CD4-positive, CD25-positive, alpha-beta regulatory T cell (primary cell): ENCODE measurements around the gene FAM241A. TPM values are rescaled to one million over a fixed set of nuclear protein-coding genes. Genes with fewer than 3 reads are reported as not detected.
"Not testable (repeated sequence)": the region's sequence is repeated elsewhere in the genome, so short reads cannot be mapped to it uniquely, and the experiment has no call there.

ENCODE experiments used
- ATAC-seq, 2 donors: fragments of 150-1000 bp; cut with Tn5 transposase; one replicate each; pipeline ENCODE4 v1.10.0; 2021; ENCODE audit warnings: low read depth in 2 of 2, moderate number of reproducible peaks in 2 of 2, moderate library complexity in 1 of 2
- DNase-seq, 3 donors: peaks; one replicate each; pipeline versions ENCODE4 v3.0.0 to v3.0.0-alpha.2; 2012 to 2022; ENCODE audit warnings: mixed read lengths in 1 of 3
- H3K27ac ChIP-seq: one replicate; pipeline ENCODE4 v1.7.0; 2013; ENCODE audit warnings: mild to moderate bottlenecking, low read length; ENCODE audit not compliant: insufficient read depth, poor library complexity, severe bottlenecking
- H3K27me3 ChIP-seq: one replicate; pipeline ENCODE4 v1.7.0; 2013; ENCODE audit warnings: low read length; ENCODE audit not compliant: control insufficient read depth, insufficient read depth
- H3K36me3 ChIP-seq: one replicate; pipeline ENCODE4 v1.7.0; 2013; ENCODE audit warnings: mild to moderate bottlenecking, low read length, moderate library complexity; ENCODE audit not compliant: control insufficient read depth, insufficient read depth
- H3K4me1 ChIP-seq: 2 replicates; pipeline ENCODE4 v1.7.0; 2013; ENCODE audit warnings: mild to moderate bottlenecking, low read length; ENCODE audit not compliant: insufficient read depth, control insufficient read depth, poor library complexity, severe bottlenecking
- H3K4me3 ChIP-seq: one replicate; pipeline ENCODE4 v1.7.0; 2013; ENCODE audit warnings: low read depth, mild to moderate bottlenecking, low read length, moderate library complexity
- H3K9me3 ChIP-seq, 2 experiments: 1 replicate in 1 of 2; 2 replicates in 1 of 2; pipeline ENCODE4 v1.7.0; 2013; ENCODE audit warnings: low read length in 2 of 2, mild to moderate bottlenecking in 1 of 2, moderate library complexity in 1 of 2; ENCODE audit not compliant: control insufficient read depth in 2 of 2
- H3K27ac Mint-ChIP-seq, 3 donors: one replicate each; pipeline ENCODE4 v1.8.0; 2020 to 2022; ENCODE audit warnings: mild to moderate bottlenecking in 3 of 3, mixed read lengths in 3 of 3, moderate library complexity in 2 of 3
- H3K27me3 Mint-ChIP-seq: one replicate; pipeline ENCODE4 v1.8.0; 2022; ENCODE audit warnings: mild to moderate bottlenecking, mixed read lengths
- H3K36me3 Mint-ChIP-seq: one replicate; pipeline ENCODE4 v1.8.0; 2020; ENCODE audit warnings: mixed read lengths
- H3K4me1 Mint-ChIP-seq, 4 donors: one replicate each; pipeline ENCODE4 v1.8.0; 2020 to 2022; ENCODE audit warnings: mixed read lengths in 4 of 4, mild to moderate bottlenecking in 1 of 4
- H3K4me3 Mint-ChIP-seq, 4 donors: one replicate each; pipeline ENCODE4 v1.8.0; 2020 to 2022; ENCODE audit warnings: mild to moderate bottlenecking in 4 of 4, mixed read lengths in 4 of 4, moderate library complexity in 3 of 4
- H3K9me3 Mint-ChIP-seq, 7 donors: one replicate each; pipeline ENCODE4 v1.8.0; 2020 to 2022; ENCODE audit warnings: mixed read lengths in 7 of 7, mild to moderate bottlenecking in 3 of 7, moderate library complexity in 2 of 7
- polyA plus RNA-seq, 4 donors: library from polyadenylated mRNA; unstranded; fragments of 300-500 nt; fragmentation: Illumina TruSeq; gene quantifications; one replicate each; pipeline ENCODE4 v1.2.3, GENCODE V29; 2021
- total RNA-seq: library from RNA; stranded (reverse); gene quantifications from one replicate; pipeline ENCODE4 v1.2.3, GENCODE V29; 2022

Gene FAM241A
- total and polyA plus RNA-seq, 5 donors from 2014 or later = 3.0 to 4.9 (median 3.7) TPM

DNA sequence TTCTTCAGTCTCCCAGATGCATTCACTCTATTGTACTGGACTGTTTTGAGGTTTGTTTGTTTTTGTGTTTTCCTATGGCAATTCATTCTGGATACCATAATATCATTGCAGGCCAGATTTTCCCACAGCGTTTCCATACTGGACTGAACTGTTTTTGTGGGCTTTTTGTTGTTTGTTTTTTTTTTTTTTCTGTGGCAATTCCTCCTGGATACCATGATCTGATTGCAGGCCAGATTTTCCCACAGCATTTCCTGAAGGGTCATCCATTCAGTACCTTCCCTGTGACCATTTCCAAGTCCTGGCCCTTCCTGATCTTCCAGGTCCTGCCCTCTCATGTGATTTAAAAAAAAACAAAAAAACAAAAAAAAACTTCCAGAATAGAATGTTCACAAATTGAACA is 33.9 kb upstream of the FAM241A start:
- H3K27me3 Mint-ChIP-seq = no peaks in the 10 kb centered on the region
- no peak overlapping the region for H3K4me3 Mint-ChIP-seq
- ATAC-seq (no peak), DNase-seq (no peak)
- H3K27me3 ChIP-seq = no peaks in the 10 kb centered on the region
- H3K9me3 ChIP-seq = no peaks in the 10 kb centered on the region
- no peak overlapping the region for H3K4me3 ChIP-seq
- H3K4me1 Mint-ChIP-seq = peaks cover 0 to 7% (median 2%) of the 10 kb centered on the region in 4 donors
- no peaks in the 10 kb centered on the region for H3K36me3 ChIP-seq
- H3K27ac ChIP-seq = no peak overlapping the region
- no peaks in the 10 kb centered on the region for H3K4me1 ChIP-seq
- peaks cover 0 to 1% (median 0%) of the 10 kb centered on the region in 7 donors for H3K9me3 Mint-ChIP-seq
- H3K27ac Mint-ChIP-seq = no peak overlapping the region
- H3K36me3 Mint-ChIP-seq = no peaks in the 10 kb centered on the region

DNA sequence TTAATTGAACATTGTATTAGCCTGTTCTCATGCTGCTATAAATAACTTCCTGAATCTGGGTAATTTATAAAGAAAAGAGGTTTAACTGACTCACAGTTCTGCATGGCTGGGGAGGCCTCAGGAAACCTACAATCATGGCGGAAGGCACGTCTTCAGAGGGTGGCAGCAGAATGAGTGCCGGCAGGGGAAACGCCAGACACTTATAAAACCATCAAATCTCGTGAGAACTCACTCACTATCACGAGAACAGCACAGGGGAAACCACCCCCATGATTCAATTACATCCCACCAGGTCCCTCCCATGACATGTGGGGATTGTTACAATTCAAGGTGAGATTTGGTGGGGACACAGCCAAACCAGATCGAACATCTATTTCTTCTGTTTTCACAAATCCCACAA is 33.2 kb upstream of the FAM241A start:
- H3K9me3 ChIP-seq, DNase-seq, ATAC-seq, H3K36me3 Mint-ChIP-seq, H3K27me3 ChIP-seq, H3K36me3 ChIP-seq, H3K4me3 ChIP-seq, H3K4me3 Mint-ChIP-seq, H3K4me1 Mint-ChIP-seq, H3K27me3 Mint-ChIP-seq, H3K4me1 ChIP-seq, H3K9me3 Mint-ChIP-seq, H3K27ac Mint-ChIP-seq, H3K27ac ChIP-seq: not testable (repeated sequence)

DNA sequence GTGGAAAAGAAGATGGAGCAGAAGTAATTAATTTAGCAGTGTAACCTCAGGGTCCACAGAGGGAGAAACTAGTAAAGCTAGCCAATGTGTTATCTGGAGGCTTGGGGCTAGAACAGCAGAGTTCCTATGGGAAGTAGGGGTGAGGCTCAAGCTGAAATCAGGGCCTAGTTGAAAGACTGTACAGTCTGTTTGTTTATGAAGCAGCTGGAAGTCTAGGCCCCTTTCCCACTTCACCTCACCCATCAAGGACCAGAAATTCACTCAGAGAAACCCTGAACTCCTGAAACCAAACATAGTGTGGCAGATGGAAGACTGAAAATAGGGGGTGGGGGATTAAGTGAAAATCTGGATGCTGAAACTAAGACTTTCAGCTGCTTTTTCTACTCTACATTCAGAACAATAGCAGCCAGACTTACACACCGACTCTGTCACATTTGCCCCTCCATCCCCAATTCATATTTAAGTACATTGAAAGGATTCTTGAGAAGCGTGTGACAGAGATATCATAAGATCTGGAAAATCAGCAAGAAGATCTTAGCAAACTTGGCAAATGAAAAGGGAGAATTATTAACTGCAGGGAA is 32.6 kb upstream of the FAM241A start:
- H3K27ac Mint-ChIP-seq = no peak overlapping the region
- Histone ChIP-seq H3K27me3 (no peaks in the 10 kb centered on the region), H3K27ac (no peak overlapping the region)

DNA sequence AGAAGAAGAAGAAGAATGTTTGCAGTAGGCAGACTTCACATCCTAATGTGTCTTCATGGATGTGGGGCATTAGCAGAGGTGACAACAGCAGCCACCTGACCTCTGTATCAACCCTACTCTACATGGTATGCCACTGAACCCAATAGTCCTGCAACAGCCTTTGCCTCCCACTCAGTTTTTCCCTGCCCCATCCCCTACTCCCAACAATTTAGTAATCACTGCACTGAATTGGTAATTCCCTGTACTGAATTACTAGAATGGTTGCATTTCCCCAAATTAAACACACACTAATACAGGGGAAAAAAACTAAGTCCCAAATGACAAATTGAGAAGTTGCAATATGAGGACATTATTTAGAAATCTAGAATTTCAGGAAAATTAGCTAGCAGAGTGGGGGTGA is 31.4 kb upstream of the FAM241A start:
- Histone ChIP-seq H3K4me3 (no peak overlapping the region), H3K9me3 (no peaks in the 10 kb centered on the region), H3K4me1 (no peaks in the 10 kb centered on the region), H3K27me3 (no peaks in the 10 kb centered on the region), H3K36me3 (no peaks in the 10 kb centered on the region), H3K27ac (no peak overlapping the region)
- Mint-ChIP-seq H3K4me1 (peaks cover 2 to 7% (median 4%) of the 10 kb centered on the region in 4 donors), H3K27ac (no peak overlapping the region), H3K9me3 (peaks cover 0 to 1% (median 0%) of the 10 kb centered on the region in 7 donors), H3K36me3 (no peaks in the 10 kb centered on the region), H3K4me3 (no peak overlapping the region), H3K27me3 (no peaks in the 10 kb centered on the region)
- no peak for DNase-seq
- no peak for ATAC-seq

More for the DNA sequence above, 32.6 kb upstream of the FAM241A start:
- H3K36me3 Mint-ChIP-seq = no peaks in the 10 kb centered on the region
- no peak overlapping the region for H3K4me3 Mint-ChIP-seq
- Histone ChIP-seq H3K4me3 (no peak overlapping the region), H3K9me3 (no peaks in the 10 kb centered on the region), H3K36me3 (no peaks in the 10 kb centered on the region), H3K4me1 (no peaks in the 10 kb centered on the region)
- H3K9me3 Mint-ChIP-seq = peaks cover 0 to 1% (median 0%) of the 10 kb centered on the region in 7 donors
- DNase-seq (no peak), ATAC-seq (no peak)
- peaks cover 0 to 7% (median 2%) of the 10 kb centered on the region in 4 donors for H3K4me1 Mint-ChIP-seq
- no peaks in the 10 kb centered on the region for H3K27me3 Mint-ChIP-seq

DNA sequence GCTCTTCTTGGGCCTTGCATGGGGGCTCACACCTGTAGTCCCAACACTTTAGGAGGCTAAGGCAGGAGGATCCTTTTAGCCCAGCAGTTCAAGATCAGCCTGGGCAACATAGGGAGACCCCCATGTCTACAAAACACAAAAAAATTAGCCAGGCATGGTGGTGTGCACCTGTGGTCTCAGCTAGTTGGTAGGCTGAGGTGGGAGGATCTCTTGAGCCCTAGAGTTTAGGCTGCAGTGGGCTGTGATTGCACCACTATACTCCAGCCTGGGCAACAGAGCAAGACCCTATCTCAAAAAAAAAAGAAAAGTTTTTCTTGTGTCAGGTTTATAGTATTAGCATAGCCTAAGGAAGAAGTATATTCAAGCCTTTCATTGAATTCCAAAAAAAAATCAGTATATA is 30.8 kb upstream of the FAM241A start:
- no peak overlapping the region for H3K27ac Mint-ChIP-seq
- no peaks in the 10 kb centered on the region for H3K36me3 ChIP-seq
- H3K4me1 Mint-ChIP-seq = peaks cover 3 to 9% (median 7%) of the 10 kb centered on the region in 4 donors
- ATAC-seq (no peak), DNase-seq (no peak)
- no peak overlapping the region for H3K4me3 Mint-ChIP-seq
- H3K27ac ChIP-seq = no peak overlapping the region
- no peaks in the 10 kb centered on the region for H3K27me3 Mint-ChIP-seq
- H3K9me3 ChIP-seq = no peaks in the 10 kb centered on the region
- H3K27me3 ChIP-seq = no peaks in the 10 kb centered on the region
- H3K36me3 Mint-ChIP-seq = no peaks in the 10 kb centered on the region
- no peak overlapping the region for H3K4me3 ChIP-seq
- H3K9me3 Mint-ChIP-seq = peaks cover 0 to 3% (median under 1%) of the 10 kb centered on the region in 7 donors
- H3K4me1 ChIP-seq = peaks cover 3% of the 10 kb centered on the region

DNA sequence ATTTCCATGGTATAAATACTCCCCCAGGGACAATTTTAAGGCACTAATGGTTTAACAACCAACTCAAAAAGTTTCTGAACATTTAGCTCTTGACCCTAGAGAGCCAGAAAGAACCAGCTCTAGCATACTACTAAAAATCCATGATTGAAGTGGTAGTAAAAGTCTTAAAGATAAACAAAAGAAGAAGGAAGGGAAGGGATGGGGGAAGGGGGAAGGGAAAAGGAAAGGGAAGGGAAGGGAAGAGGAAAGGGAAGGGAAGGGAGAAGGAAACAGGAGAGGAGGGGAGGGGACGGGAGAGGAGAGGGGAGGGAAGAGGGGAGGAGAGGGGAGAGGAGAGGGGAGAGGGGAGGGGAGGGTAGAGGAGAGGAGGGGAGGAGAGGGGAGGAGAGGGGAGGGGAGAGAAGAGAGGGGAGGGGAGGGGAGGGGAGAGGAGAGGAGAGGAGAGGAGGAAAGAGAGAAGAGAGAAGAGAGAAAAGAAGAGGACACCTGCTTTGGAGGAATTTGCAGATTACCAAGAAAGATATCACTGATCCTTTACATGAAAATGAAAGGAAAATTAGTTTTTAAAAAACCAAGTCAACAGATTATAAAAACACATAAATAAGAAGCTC is 26.4 kb upstream of the FAM241A start:
- Mint-ChIP-seq H3K9me3 (peaks cover 0 to 5% (median 3%) of the 10 kb centered on the region in 7 donors), H3K4me3 (no peak overlapping the region), H3K4me1 (peaks cover 0 to 16% (median 9%) of the 10 kb centered on the region in 4 donors), H3K27me3 (no peaks in the 10 kb centered on the region), H3K27ac (peak overlapping the region in 2 of 3 donors; percentile 42 to 52), H3K36me3 (no peaks in the 10 kb centered on the region)
- peaks cover 6% of the 10 kb centered on the region for H3K27me3 ChIP-seq
- no peaks in the 10 kb centered on the region for H3K9me3 ChIP-seq
- DNase-seq = no peak
- peaks cover 4% of the 10 kb centered on the region for H3K4me1 ChIP-seq
- H3K27ac ChIP-seq = no peak overlapping the region
- peak overlapping the region; percentile 55 for H3K4me3 ChIP-seq
- ATAC-seq = no peak
- H3K36me3 ChIP-seq = no peaks in the 10 kb centered on the region

DNA sequence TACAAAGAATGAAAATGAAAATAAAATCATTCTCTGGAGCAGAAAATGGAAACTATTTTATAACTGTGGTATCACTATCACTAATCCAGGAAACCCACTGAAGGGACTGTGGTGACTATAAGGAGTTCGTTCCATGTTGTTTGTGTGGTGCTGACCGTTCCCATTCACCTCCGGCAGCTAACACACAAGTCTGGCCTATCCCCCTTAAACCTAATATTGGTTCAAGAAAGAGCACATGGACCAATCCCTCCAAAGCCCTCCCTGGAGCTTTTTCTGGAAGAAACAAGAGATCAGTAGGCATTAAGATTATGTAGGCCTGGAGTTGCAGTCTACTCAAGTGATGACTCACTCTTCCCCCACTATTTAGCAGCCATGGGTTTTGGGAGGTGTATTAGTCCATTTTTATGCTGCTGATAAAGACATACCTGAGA is 25.9 kb upstream of the FAM241A start:
- H3K36me3 Mint-ChIP-seq = no peaks in the 10 kb centered on the region
- ATAC-seq = peak in 1 of 2 donors; percentile 28
- no peaks in the 10 kb centered on the region for H3K36me3 ChIP-seq
- H3K4me1 Mint-ChIP-seq = peaks cover 0 to 16% (median 9%) of the 10 kb centered on the region in 4 donors
- no peaks in the 10 kb centered on the region for H3K9me3 ChIP-seq
- no peaks in the 10 kb centered on the region for H3K27me3 Mint-ChIP-seq
- peak overlapping the region in 1 of 4 donors; percentile 19 for H3K4me3 Mint-ChIP-seq
- no peak overlapping the region for H3K27ac ChIP-seq
- H3K27ac Mint-ChIP-seq = peak overlapping the region; percentile 42 to 71 (median 52)
- H3K27me3 ChIP-seq = peaks cover 9% of the 10 kb centered on the region
- H3K9me3 Mint-ChIP-seq = peaks cover 0 to 5% (median 2%) of the 10 kb centered on the region in 7 donors
- H3K4me3 ChIP-seq = peak overlapping the region; percentile 55
- peaks cover 4% of the 10 kb centered on the region for H3K4me1 ChIP-seq
- DNase-seq = peak in 2 of 3 donors; percentile 12 to 65

DNA sequence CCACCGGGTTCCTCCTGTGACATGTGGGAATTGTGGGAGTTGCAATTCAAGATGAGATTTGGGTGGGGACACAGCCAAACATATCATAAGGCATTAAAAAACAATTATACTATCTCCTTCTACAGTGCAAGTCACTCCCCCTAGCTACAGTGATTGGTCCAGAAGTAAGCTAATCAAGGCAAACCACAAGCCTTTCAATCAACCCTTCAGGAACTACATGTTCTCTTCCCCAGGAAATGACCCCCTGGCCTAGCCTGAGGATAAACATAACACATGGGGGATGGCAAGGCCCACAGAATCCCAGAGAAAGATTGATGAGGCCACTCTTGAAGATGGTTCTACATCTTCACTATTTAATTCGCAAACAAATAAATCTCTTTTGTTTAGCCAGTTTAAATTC is 25.2 kb upstream of the FAM241A start:
- ATAC-seq = no peak
- Mint-ChIP-seq H3K27ac (peak overlapping the region in 2 of 3 donors; percentile 42 to 77), H3K4me3 (peak overlapping the region in 2 of 4 donors; percentile 8 to 15), H3K9me3 (peaks cover 0 to 5% (median 2%) of the 10 kb centered on the region in 7 donors), H3K27me3 (no peaks in the 10 kb centered on the region), H3K4me1 (peaks cover 0 to 16% (median 9%) of the 10 kb centered on the region in 4 donors), H3K36me3 (no peaks in the 10 kb centered on the region)
- peaks cover 9% of the 10 kb centered on the region for H3K27me3 ChIP-seq
- DNase-seq = peak in 1 of 3 donors; percentile 16
- no peak overlapping the region for H3K4me3 ChIP-seq
- no peak overlapping the region for H3K27ac ChIP-seq
- peaks cover 4% of the 10 kb centered on the region for H3K4me1 ChIP-seq
- H3K9me3 ChIP-seq = no peaks in the 10 kb centered on the region
- H3K36me3 ChIP-seq = no peaks in the 10 kb centered on the region
